H1 (cell line): Measurements from ENCODE around the gene ANGPTL4. TPM values are rescaled to one million over a fixed set of nuclear protein-coding genes. Genes with fewer than 3 reads are reported as not detected.
A peak's percentile ranks its signal among the peaks of the same experiment; 100 is the strongest.

Experiments
- HDAC2 ChIP-seq, 2 experiments: fragments of 300-600 bp in 1 of 2; sonication (generic) in 1 of 2; IDR thresholded peaks; 2 replicates each; pipeline ENCODE4 v1.6.1; 2011 to 2012; ENCODE audit warnings: low read depth in 2 of 2, low read length in 2 of 2, mild to moderate bottlenecking in 2 of 2, moderate library complexity in 2 of 2, borderline replicate concordance in 1 of 2, inconsistent platforms in 1 of 2
- NRF1 ChIP-seq: IDR thresholded peaks from 2 replicates; pipeline ENCODE4 v1.6.1; 2011; ENCODE audit warnings: mild to moderate bottlenecking, low read depth, low read length, improper control_type of control experiment
- SP4 ChIP-seq: IDR thresholded peaks from 2 replicates; pipeline ENCODE4 v1.6.1; 2012; ENCODE audit warnings: low read length, inconsistent platforms
- TCF12 ChIP-seq: IDR thresholded peaks from 2 replicates; pipeline ENCODE4 v1.6.1; 2011; ENCODE audit warnings: low read depth, mild to moderate bottlenecking, low read length
- ZNF274 ChIP-seq: IDR thresholded peaks from 2 replicates; pipeline ENCODE4 v1.7.0; 2012; ENCODE audit warnings: low read length, borderline replicate concordance; ENCODE audit errors: extremely low read depth
- polyA plus RNA-seq, 7 experiments: library from polyadenylated mRNA; depleted of rRNA in 3 of 7; stranded (reverse) in 5 of 7; unstranded in 2 of 7; fragments of >200 nt in 5 of 7; fragments of 200-250 nt in 2 of 7; gene quantifications; 1 replicate in 5 of 7; 2 replicates in 1 of 7; 4 replicates in 1 of 7; pipeline versions ENCODE4 v1.2.1 to v1.2.3, GENCODE V29; 2011 to 2013; ENCODE audit warnings: missing spikeins in 2 of 7, mixed read lengths in 2 of 7
- total RNA-seq: library from RNA; stranded (reverse); fragmentation: NEBNext Ultra II Directional; extraction: Animal tissue kit (Norgen Biotek cat#: 25700); gene quantifications from 2 replicates; pipeline ENCODE4 v1.2.1, GENCODE V29; 2021

The ANGPTL4 gene
- total and polyA plus RNA-seq, 2 of the 8 experiments (the other 6 are each of a cell fraction or from before 2014, with no cell fraction given) = 2.3 to 6.5 TPM

- no peak for TF ChIP-seq TCF12
- TF ChIP-seq ZNF274 = no peak
- no peak for TF ChIP-seq HDAC2 (IDR thresholded peaks at IDR 0.05; ENCODE audit: borderline replicate concordance in 1 of 2, low read depth in 2 of 2, low read length in 2 of 2)
- no peak for TF ChIP-seq NRF1
- TF ChIP-seq SP4 = peak; percentile 94
Observed at GRCh38 chr19:8412783-8413628, 49.1 kb downstream of the ANGPTL4 start, which contains the start of gene MARCHF2 (continued).
